Measurements from ENCODE around the gene PRKAR1B. TPM values are rescaled to one million over a fixed set of nuclear protein-coding genes. Genes with fewer than 3 reads are reported as not detected.

The PRKAR1B gene
- total RNA-seq, 1 donor from 2014 or later: 14.0 TPM

DNA sequence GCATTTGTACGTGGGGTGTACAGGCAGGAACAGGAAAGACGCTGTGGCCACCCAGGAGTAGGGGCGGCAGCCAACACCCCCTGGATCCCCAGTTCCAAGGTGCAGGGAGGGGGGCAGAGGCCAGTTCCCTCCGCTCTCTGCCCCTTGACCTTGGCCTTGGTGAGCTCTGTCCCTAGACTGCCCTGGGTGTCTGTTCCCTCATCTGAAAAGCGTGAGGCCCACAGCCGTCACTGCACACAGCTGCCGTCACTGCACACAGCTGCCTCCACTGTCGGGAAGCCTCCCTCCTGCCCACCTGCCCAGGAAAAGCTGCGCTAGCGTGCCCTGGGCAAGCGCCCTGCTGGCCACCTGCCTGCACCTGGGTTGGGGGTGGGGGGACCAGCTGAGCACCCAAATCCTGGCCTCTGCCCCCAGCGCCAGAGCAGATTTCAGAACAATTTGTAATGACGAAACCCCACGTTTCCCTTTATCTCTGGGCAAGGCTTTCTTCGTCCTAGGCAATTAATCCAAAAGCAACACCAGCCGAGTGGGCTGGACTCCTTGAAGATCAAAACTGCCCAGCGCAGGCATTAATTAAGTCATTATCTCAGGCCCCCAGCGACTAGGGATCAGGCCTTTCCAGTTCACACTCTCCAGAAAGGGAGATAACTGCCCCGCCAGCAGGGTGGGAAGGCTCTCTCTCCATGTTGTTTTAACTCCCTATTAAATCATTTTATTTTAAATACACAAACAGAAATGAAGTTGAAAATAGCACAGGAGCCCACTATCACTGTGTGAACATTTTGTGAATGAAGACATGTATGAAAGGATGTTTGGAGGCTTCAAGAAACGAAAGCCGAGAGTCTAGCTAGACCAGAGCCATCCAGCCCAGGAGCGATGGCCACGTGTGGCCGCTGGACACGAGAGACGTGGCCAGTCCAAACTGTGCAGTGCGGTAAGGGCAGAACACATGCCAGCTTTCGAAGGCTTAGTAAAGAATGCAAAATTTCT is 203.4 kb downstream of the PRKAR1B start:
- TF ChIP-seq, protein P1, sequence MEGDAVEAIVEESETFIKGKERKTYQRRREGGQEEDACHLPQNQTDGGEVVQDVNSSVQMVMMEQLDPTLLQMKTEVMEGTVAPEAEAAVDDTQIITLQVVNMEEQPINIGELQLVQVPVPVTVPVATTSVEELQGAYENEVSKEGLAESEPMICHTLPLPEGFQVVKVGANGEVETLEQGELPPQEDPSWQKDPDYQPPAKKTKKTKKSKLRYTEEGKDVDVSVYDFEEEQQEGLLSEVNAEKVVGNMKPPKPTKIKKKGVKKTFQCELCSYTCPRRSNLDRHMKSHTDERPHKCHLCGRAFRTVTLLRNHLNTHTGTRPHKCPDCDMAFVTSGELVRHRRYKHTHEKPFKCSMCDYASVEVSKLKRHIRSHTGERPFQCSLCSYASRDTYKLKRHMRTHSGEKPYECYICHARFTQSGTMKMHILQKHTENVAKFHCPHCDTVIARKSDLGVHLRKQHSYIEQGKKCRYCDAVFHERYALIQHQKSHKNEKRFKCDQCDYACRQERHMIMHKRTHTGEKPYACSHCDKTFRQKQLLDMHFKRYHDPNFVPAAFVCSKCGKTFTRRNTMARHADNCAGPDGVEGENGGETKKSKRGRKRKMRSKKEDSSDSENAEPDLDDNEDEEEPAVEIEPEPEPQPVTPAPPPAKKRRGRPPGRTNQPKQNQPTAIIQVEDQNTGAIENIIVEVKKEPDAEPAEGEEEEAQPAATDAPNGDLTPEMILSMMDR (IDR thresholded peaks at IDR 0.05; ENCODE audit: insufficient read depth, low read length, severe bottlenecking): no peak
- no peak for DNase-seq (ENCODE audit: low read depth)
- H3K27me3 ChIP-seq (ENCODE audit: control insufficient read depth, insufficient read depth, low read length): no peaks in the 10 kb centered on the region
- FAIRE-seq: no peak
- H3K36me3 ChIP-seq (ENCODE audit: control insufficient read depth, insufficient read depth, low read length): no peaks in the 10 kb centered on the region
- H3K4me3 ChIP-seq (ENCODE audit: low read depth, low read length): no peak overlapping the region

DNA sequence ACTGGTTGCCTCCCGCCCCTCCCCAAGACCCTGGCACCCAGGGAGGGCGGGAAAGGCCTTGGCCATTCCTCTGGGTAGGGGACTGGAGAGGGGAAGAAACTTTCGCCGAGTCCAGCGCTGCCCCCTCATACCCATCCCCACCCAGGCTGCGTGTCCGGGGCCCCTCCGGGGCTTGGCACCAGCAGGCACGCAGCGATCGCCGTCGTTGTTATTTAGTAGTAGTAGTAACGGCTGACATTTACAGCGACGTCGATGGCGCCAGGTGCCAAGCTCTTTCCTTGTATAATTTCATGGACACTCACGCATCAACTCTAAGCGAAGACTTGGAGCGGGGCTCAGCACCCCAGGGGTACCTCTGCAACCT is 204.1 kb downstream of the PRKAR1B start:
- H3K27me3 ChIP-seq (ENCODE audit: control insufficient read depth, insufficient read depth, low read length): no peaks in the 10 kb centered on the region
- H3K4me3 ChIP-seq (ENCODE audit: low read depth, low read length): no peak overlapping the region
- FAIRE-seq (no peak), DNase-seq (ENCODE audit: low read depth) (no peak)
- H3K36me3 ChIP-seq (ENCODE audit: control insufficient read depth, insufficient read depth, low read length): no peaks in the 10 kb centered on the region
- TF ChIP-seq, protein P1 (IDR thresholded peaks at IDR 0.05; ENCODE audit: insufficient read depth, low read length, severe bottlenecking): no peak

DNA sequence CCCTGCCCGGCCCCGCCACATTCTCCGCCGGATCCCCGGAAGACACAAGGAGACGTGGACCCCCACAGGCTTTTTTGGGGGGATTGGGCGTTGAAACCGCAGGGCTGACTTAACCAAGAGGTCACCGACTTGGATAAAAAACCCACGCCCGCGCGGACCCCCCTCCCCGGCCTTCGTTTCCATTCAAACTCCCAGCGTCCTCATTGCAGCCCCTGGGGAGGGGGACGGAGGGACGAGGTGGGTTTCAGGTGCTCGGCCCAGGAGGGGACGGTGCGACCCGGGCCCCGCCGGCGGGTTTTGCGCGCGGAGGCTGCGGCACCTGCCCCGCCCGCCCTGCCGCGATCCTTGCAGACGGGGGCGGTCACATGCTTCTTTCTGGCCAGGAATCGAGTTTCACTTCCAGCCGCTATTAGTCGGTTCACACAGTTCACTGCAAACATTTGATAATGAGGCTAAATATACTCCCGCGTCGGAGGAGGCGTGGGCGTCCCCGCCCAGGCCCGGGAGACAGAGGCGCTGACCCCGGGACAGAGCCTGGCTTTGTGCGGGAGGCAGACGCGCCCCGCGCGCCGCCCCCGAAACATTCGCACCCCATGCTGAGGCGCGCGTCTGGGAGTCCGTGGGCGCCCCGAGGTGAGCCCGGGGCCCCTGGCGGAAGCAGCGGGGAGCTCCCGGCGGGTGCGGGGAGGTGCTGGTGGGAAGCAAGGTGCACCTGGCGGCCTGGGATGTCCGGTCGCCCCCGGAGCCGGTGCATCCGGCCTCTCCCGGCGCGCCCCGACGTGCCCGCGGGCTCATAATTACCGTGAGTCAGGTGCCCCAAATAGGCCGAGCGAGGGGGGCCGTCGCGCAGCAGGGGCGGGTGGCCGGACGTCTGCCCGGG is 204.8 kb downstream of the PRKAR1B start:
- FAIRE-seq: no peak
- DNase-seq (ENCODE audit: low read depth): peak; percentile 48
- H3K4me3 ChIP-seq (ENCODE audit: low read depth, low read length): peak overlapping the region; percentile 32
- H3K27me3 ChIP-seq (ENCODE audit: control insufficient read depth, insufficient read depth, low read length): no peaks in the 10 kb centered on the region
- TF ChIP-seq, protein P1 (IDR thresholded peaks at IDR 0.05; ENCODE audit: insufficient read depth, low read length, severe bottlenecking): no peak
- no peaks in the 10 kb centered on the region for H3K36me3 ChIP-seq (ENCODE audit: control insufficient read depth, insufficient read depth, low read length)

DNA sequence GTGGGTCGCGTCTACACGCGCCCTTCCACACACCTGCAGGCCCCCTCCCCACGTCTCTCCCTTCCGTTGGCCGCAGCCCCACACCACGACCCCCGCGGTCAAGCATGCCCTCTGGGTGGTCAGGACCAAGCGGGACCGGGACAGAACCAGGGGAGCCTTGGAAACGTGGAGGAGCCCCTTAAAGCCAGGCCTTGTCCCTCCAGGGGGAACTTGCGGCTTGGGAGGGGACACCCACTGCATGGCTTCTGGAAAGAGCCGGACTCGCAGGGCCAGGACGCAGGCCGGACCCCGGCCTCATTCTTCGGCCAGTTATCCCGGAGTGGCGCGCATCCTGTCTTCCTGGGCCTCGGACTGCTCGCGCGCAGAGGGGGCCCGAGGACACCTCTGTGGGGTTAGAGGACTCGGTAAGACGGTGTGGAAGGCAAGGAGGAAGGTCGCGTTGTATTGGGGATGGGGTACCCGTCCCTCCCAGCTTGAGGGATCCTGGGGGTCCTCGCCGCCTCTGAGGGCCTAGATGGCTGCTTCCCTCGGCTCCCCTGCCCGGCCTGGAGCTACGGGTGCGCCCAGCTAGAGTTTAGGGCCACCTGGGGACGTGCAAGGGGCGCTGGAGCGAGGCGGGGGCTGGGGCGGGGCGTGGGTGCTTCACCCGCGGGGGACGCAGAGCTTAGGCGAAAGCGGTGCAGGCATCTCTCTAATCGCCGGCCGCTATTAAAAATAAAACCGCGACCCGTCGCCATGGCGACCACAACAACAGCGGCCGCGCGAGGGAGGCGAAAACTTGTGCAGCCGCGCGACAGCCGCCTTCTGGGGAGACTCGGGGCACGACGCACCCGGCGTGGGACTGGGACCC is 205.6 kb downstream of the PRKAR1B start:
- Histone ChIP-seq H3K36me3 (ENCODE audit: control insufficient read depth, insufficient read depth, low read length) (no peaks in the 10 kb centered on the region), H3K27me3 (ENCODE audit: control insufficient read depth, insufficient read depth, low read length) (no peaks in the 10 kb centered on the region), H3K4me3 (ENCODE audit: low read depth, low read length) (peak overlapping the region; percentile 32)
- DNase-seq (ENCODE audit: low read depth): no peak
- FAIRE-seq: no peak
- TF ChIP-seq, protein P1 (IDR thresholded peaks at IDR 0.05; ENCODE audit: insufficient read depth, low read length, severe bottlenecking): no peak

DNA sequence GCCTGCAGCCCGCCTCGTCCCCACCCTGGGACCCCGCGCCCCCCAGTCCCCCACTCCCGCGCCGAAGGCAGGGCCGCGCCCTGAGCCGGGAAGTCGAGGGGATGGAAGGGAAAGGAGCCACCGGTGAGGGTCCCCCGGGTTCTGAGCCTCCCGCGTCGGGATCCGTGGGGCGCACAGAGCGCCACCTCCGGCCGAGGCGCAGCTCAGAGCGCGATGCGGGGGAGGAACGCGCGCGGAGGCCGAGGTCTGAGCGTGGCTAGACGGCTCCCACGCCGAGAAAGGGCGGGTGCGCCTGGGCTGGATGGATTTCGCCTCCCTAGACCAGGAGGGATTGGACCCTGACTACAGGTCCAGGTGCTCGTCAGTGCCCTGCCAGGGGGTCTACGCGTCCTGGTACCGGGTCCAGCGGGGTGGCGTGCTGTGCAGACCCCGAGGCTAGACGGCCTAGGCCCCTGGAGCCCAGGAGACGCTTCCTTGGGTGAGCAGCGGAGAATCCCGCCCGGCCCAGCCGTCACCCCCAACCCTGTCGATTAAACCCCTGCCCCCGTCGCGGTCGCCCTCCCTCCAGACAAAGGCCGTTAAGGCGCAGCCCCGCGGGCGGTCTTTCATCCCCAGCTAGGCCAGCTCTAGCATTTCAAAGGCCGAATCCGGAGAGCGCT is 206.4 kb downstream of the PRKAR1B start:
- TF ChIP-seq, protein P1 (IDR thresholded peaks at IDR 0.05; ENCODE audit: insufficient read depth, low read length, severe bottlenecking): peak; percentile 39
- peak overlapping the region; percentile 91 for H3K4me3 ChIP-seq (ENCODE audit: low read depth, low read length)
- DNase-seq (ENCODE audit: low read depth) (no peak), FAIRE-seq (no peak)
- H3K27me3 ChIP-seq (ENCODE audit: control insufficient read depth, insufficient read depth, low read length): no peaks in the 10 kb centered on the region
- no peaks in the 10 kb centered on the region for H3K36me3 ChIP-seq (ENCODE audit: control insufficient read depth, insufficient read depth, low read length)

Data from bronchial epithelial cell (primary cell).